ENCODE data around the gene NLRC4. TPM values are rescaled to one million over a fixed set of nuclear protein-coding genes. Genes with fewer than 3 reads are reported as not detected.
"Not testable (repeated sequence)": the region's sequence is repeated elsewhere in the genome, so short reads cannot be mapped to it uniquely, and the experiment has no call there.

Gene NLRC4, protein sequence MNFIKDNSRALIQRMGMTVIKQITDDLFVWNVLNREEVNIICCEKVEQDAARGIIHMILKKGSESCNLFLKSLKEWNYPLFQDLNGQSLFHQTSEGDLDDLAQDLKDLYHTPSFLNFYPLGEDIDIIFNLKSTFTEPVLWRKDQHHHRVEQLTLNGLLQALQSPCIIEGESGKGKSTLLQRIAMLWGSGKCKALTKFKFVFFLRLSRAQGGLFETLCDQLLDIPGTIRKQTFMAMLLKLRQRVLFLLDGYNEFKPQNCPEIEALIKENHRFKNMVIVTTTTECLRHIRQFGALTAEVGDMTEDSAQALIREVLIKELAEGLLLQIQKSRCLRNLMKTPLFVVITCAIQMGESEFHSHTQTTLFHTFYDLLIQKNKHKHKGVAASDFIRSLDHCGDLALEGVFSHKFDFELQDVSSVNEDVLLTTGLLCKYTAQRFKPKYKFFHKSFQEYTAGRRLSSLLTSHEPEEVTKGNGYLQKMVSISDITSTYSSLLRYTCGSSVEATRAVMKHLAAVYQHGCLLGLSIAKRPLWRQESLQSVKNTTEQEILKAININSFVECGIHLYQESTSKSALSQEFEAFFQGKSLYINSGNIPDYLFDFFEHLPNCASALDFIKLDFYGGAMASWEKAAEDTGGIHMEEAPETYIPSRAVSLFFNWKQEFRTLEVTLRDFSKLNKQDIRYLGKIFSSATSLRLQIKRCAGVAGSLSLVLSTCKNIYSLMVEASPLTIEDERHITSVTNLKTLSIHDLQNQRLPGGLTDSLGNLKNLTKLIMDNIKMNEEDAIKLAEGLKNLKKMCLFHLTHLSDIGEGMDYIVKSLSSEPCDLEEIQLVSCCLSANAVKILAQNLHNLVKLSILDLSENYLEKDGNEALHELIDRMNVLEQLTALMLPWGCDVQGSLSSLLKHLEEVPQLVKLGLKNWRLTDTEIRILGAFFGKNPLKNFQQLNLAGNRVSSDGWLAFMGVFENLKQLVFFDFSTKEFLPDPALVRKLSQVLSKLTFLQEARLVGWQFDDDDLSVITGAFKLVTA
- total RNA-seq (10 to 100 TPM in 1 of 2 donors, 1 to 10 TPM in 1; 6.8 to 21.9 TPM), polyA plus RNA-seq (ENCODE audit: insufficient read length in 6 of 6) (1 to 10 TPM in 4 of 6 donors, under 1 TPM in 2; 0.80 to 1.6 (median 1.2) TPM)
- long read RNA-seq, donor 1 = 0 reads
- long read RNA-seq, donor 2 = 0 reads
- long read RNA-seq, donor 3, partial matches to known transcripts = 38 of 60 reads
- long read RNA-seq, donor 3, other reads (novel, unspliced or antisense) = 22 of 60 reads
- long read RNA-seq, donor 4 = 0 reads
- long read RNA-seq, donor 5 = 0 reads
- long read RNA-seq, donor 6, partial matches to known transcripts = 10 of 10 reads
- long read RNA-seq, donor 6, other reads (novel, unspliced or antisense) = 0 of 10 reads
- long read RNA-seq, donor 7 = 0 reads
- long read RNA-seq, donor 8, partial matches to known transcripts = 61 of 61 reads
- long read RNA-seq, donor 8, other reads (novel, unspliced or antisense) = 0 of 61 reads
- long read RNA-seq, donor 9 = 0 reads
- long read RNA-seq, donor 10, partial matches to known transcripts = 1 of 1 reads
- long read RNA-seq, donor 10, other reads (novel, unspliced or antisense) = 0 of 1 reads
- long read RNA-seq, donor 11 = 0 reads
- long read RNA-seq, donor 12 = 0 reads

DNA sequence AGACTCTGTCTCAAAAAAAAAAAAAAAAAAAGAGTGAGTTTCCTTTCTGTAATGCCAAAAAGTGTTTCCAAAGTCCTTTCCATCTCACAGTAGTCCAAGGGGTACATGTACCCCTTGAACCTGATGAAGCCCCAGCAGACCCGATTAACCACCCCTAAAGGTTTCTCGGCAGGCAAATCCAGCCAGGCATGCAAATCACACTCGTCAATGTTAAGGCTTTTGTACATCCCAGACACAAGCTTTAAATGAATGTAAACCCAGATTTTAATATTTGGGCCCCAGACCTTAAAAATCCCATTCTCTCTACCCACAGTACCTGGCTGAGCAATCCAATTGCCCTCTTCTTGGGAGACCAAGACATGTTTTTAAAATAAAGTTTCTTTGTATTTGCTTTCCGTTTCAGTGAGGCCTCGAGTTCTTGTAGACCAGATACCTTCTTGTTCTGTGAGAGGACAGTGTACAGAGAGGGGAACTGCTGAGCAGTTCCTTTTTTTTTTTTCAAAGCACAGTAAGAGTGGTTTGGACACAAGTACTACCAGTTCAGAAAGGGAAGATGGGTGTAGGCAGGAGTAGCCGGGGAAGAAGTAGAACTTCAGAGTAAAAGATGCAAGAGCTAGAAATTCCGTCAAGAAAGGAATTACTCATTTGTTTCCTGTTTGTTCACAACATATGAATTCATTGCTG is at the start of gene NLRC4:
NLRC4 (minus strand) TSS at position 465 of the 684 bp plus-strand sequence. CDS start 8,111 bp downstream, outside the sequence.
- ATAC-seq (peak; percentile 87), DNase-seq (no peak)
- no peaks in the 10 kb centered on the region for H3K36me3 ChIP-seq
- no peaks in the 10 kb centered on the region for H3K9me3 ChIP-seq
- H3K27me3 ChIP-seq = peaks cover 0 to 5% of the 10 kb centered on the region in 2 donors
- peak within 1 kb of the TSS; percentile 65 to 95 for H3K27ac ChIP-seq
- TF ChIP-seq, protein P1, sequence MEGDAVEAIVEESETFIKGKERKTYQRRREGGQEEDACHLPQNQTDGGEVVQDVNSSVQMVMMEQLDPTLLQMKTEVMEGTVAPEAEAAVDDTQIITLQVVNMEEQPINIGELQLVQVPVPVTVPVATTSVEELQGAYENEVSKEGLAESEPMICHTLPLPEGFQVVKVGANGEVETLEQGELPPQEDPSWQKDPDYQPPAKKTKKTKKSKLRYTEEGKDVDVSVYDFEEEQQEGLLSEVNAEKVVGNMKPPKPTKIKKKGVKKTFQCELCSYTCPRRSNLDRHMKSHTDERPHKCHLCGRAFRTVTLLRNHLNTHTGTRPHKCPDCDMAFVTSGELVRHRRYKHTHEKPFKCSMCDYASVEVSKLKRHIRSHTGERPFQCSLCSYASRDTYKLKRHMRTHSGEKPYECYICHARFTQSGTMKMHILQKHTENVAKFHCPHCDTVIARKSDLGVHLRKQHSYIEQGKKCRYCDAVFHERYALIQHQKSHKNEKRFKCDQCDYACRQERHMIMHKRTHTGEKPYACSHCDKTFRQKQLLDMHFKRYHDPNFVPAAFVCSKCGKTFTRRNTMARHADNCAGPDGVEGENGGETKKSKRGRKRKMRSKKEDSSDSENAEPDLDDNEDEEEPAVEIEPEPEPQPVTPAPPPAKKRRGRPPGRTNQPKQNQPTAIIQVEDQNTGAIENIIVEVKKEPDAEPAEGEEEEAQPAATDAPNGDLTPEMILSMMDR (IDR thresholded peaks at IDR 0.05) = no peak
- peaks cover 0 to 15% of the 10 kb centered on the region in 2 donors for H3K4me1 ChIP-seq
- peak within 1 kb of the TSS in 1 of 2 donors; percentile 42 for H3K4me3 ChIP-seq
- intact Hi-C loops (cut with DNase I) = no loop called here

DNA sequence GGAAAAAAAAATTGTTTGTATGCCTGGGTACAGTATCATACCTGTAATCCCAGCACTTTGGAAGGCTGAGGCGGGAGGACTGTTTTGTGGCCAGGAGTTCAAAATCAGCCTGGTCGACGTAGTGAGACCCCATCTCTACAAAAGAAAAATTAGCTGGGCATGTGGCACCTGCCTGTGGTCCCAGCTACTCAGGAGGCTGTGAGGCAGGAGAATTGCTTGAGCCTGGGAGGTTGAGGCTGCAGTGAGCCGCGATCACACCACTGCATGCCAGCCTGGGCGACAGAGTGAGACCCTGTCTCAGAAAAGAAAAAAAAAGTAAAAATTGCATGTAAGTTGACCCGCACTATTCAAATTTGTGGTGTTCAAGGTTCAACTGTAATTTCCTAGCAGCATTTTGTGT is 45.9 kb upstream of the NLRC4 start:
- DNase-seq (no peak), ATAC-seq (no peak)
- Histone ChIP-seq H3K9me3 (no peaks in the 10 kb centered on the region), H3K27me3 (no peaks in the 10 kb centered on the region), H3K4me1 (no peaks in the 10 kb centered on the region), H3K27ac (no peak overlapping the region), H3K4me3 (no peak overlapping the region), H3K36me3 (peaks cover 0 to 24% of the 10 kb centered on the region in 2 donors)
- TF ChIP-seq, protein P1 (IDR thresholded peaks at IDR 0.05) = no peak
- intact Hi-C loops (cut with DNase I) = no loop called here

DNA sequence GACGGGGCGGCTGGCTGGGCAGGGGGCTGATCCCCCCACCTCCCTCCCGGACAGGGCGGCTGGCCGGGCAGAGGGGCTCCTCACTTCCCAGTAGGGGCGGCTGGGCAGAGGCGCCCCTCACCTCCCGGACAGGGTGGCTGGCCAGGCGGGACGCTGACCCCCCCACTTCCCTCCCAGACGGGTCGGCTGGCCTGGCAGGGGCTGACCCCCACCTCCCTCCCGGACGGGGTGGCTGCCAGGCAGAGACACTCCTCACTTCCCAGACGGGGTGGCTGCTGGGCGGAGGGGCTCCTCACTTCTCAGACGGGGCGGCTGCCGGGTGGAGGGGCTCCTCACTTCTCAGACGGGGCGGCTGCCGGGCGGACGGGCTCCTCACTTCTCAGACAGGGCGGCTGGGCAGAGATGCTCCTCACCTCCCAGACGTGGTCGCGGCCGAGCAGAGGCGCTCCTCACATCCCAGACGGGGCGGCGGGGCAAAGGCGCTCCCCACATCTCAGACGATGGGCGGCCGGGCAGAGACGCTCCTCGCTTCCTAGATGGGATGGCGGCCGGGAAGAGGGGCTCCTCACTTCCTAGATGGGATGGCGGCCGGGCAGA is 29.4 kb upstream of the NLRC4 start:
- H3K9me3 ChIP-seq; H3K27me3 ChIP-seq; H3K4me3 ChIP-seq; H3K27ac ChIP-seq; ATAC-seq; intact Hi-C loops (cut with DNase I): not testable (repeated sequence)
- Histone ChIP-seq H3K36me3 (peaks cover 0 to 50% of the 10 kb centered on the region in 2 donors), H3K4me1 (peaks cover 8 to 12% of the 10 kb centered on the region in 2 donors)
- peak in 1 of 4 donors; percentile 64 for DNase-seq

DNA sequence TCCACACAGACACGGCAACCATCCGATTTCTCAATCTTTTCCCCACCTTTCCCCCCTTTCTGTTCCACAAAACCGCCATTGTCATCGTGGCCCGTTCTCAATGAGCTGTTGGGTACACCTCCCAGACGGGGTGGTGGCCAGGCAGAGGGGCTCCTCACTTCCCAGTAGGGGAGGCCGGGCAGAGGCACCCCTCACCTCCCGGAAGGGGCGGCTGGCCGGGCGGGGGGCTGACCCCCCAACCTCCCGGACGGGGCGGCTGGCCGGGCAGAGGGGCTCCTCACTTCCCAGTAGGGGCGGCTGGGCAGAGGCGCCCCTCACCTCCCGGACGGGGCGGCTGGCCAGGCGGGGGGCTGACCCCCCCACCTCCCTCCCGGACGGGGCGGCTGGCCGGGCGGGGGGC is 28.8 kb upstream of the NLRC4 start:
- DNase-seq; intact Hi-C loops (cut with DNase I); ATAC-seq; H3K9me3 ChIP-seq; H3K27ac ChIP-seq; H3K4me3 ChIP-seq; H3K27me3 ChIP-seq: not testable (repeated sequence)
- Histone ChIP-seq H3K36me3 (peaks cover 0 to 44% of the 10 kb centered on the region in 2 donors), H3K4me1 (peaks cover 13 to 18% of the 10 kb centered on the region in 2 donors)

DNA sequence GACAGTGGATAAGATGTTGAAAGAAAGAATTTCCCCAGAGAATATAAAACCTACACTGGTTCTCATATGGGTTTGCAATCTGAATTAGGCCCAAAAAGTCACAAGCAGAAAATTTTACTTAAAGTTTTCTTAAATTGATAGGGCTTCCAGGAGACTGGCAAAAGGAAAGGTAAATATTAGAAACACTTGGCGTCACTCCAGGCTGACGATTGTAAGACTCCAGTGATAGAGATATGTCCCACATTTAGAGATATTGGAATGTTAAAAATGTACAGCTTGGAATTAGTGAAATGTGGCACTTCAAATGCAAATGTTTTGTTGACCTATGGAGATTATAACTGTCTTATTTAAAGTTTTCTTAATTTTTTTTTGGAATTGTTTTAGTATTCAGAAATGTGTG is 27.1 kb upstream of the NLRC4 start:
- H3K4me1 ChIP-seq = peaks cover 13 to 25% of the 10 kb centered on the region in 2 donors
- ATAC-seq = no peak
- DNase-seq = no peak
- no peak overlapping the region for H3K27ac ChIP-seq
- intact Hi-C loops (cut with DNase I) = no loop called here
- H3K9me3 ChIP-seq = no peaks in the 10 kb centered on the region
- no peaks in the 10 kb centered on the region for H3K27me3 ChIP-seq
- TF ChIP-seq, protein P1 (IDR thresholded peaks at IDR 0.05) = no peak
- H3K36me3 ChIP-seq = peaks cover 0 to 34% of the 10 kb centered on the region in 2 donors
- no peak overlapping the region for H3K4me3 ChIP-seq
